ENCODE data around the gene RTTN. TPM values are rescaled to one million over a fixed set of nuclear protein-coding genes. Genes with fewer than 3 reads are reported as not detected.

RTTN gene
- total RNA-seq, 1 experiment from 2014 or later, result 21.5 TPM

DNA sequence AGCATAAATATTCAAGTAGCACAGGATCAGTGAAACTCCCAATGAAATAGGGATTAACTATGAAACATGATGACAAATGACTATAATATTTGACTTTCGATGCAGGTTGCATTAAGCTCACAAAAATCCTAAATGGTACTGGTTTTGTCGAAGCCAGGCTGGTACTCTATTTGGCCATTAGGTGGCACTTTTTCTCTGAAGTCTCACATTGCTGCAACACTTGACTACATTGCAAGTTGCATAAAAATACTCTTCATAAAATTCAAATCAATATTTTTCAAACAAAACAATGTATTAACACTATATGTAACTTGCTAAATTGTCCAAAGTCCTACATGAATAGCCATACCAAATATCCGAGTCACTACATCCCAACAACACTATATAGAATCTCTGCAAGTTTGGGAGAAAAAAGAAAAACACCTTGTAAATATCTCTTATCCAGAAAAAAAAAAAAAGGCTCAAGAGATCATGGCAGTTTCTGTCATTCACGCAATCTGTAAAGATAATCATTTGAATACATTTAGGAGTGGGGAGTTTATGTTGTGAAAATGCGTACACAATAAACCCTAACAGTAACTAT is 9.5 kb downstream of the RTTN start:
- Mint-ChIP-seq H3K27me3 (ENCODE audit: low read depth) (no peaks in the 10 kb centered on the region), H3K4me3 (no peak overlapping the region), H3K36me3 (peaks cover 42% of the 10 kb centered on the region), H3K27ac (no peak overlapping the region), H3K4me1 (no peaks in the 10 kb centered on the region), H3K9me3 (no peaks in the 10 kb centered on the region)
- CTCF ChIA-PET, result interaction anchor here (0.6 to 3.1 kb wide), 13 partner anchors 10 to 266 kb away, joined by 3 to 42 read pairs (median 4); partner anchors contain the start of gene RTTN
- TF ChIP-seq RORB (CRISPR knock-in tag; IDR thresholded peaks at IDR 0.05), result no peak
- TF ChIP-seq PRRX2 (CRISPR knock-in tag; IDR thresholded peaks at IDR 0.05), result no peak
- TF ChIP-seq, protein P1, sequence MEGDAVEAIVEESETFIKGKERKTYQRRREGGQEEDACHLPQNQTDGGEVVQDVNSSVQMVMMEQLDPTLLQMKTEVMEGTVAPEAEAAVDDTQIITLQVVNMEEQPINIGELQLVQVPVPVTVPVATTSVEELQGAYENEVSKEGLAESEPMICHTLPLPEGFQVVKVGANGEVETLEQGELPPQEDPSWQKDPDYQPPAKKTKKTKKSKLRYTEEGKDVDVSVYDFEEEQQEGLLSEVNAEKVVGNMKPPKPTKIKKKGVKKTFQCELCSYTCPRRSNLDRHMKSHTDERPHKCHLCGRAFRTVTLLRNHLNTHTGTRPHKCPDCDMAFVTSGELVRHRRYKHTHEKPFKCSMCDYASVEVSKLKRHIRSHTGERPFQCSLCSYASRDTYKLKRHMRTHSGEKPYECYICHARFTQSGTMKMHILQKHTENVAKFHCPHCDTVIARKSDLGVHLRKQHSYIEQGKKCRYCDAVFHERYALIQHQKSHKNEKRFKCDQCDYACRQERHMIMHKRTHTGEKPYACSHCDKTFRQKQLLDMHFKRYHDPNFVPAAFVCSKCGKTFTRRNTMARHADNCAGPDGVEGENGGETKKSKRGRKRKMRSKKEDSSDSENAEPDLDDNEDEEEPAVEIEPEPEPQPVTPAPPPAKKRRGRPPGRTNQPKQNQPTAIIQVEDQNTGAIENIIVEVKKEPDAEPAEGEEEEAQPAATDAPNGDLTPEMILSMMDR (IDR thresholded peaks at IDR 0.05), result peak; percentile 24
- TF ChIP-seq, protein P2, sequence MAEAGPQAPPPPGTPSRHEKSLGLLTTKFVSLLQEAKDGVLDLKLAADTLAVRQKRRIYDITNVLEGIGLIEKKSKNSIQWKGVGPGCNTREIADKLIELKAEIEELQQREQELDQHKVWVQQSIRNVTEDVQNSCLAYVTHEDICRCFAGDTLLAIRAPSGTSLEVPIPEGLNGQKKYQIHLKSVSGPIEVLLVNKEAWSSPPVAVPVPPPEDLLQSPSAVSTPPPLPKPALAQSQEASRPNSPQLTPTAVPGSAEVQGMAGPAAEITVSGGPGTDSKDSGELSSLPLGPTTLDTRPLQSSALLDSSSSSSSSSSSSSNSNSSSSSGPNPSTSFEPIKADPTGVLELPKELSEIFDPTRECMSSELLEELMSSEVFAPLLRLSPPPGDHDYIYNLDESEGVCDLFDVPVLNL (CRISPR knock-in tag; IDR thresholded peaks at IDR 0.05; ENCODE audit: borderline replicate concordance, low read depth), result no peak
- DNase-seq (ENCODE audit: low spot score) (peak; percentile 10), ATAC-seq (no peak)
- POLR2A ChIA-PET, result interaction anchor here (0.6 kb wide), 1 partner anchor 238 kb away, joined by 3 read pairs; no protein-coding TSS in a partner anchor

DNA sequence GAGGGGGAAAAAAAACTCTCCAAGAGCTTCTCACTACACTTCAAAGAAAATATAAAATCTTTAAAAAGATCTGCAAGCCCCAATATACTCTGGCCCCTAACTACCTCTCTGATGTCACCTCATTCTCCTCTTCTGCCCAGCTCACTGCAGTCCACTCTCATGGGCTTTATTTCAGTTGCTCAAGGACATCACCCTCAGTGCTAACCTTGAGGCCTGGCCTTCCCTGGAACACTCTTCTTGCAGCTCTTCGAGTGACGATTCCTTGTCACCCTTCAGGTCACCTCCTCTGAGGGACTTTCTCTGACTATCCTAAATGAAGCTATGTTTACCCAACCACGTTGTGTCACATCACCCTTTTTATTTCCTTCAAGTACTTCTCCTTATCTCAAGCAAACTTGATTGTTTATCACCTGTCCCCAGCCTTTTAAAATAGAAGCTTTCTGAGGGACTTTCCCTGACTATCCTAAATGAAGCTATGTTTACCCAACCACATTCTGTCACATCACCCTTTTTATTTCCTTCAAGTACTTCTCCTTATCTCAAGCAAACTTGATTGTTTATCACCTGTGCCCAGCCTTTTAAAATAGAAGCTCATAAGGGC is 10.4 kb downstream of the RTTN start:
- Mint-ChIP-seq H3K9me3 (no peaks in the 10 kb centered on the region), H3K4me1 (no peaks in the 10 kb centered on the region), H3K4me3 (no peak overlapping the region), H3K27ac (no peak overlapping the region), H3K27me3 (ENCODE audit: low read depth) (no peaks in the 10 kb centered on the region), H3K36me3 (peaks cover 46% of the 10 kb centered on the region)
- ATAC-seq (no peak), DNase-seq (ENCODE audit: low spot score) (no peak)
- ChIA-PET CTCF (interaction anchor here (0.6 to 3.1 kb wide), 13 partner anchors 11 to 267 kb away, joined by 3 to 42 read pairs (median 4); partner anchors contain the start of gene RTTN), POLR2A (interaction anchor here (0.6 kb wide), 1 partner anchor 239 kb away, joined by 3 read pairs; no protein-coding TSS in a partner anchor)
- TF ChIP-seq, protein P3, sequence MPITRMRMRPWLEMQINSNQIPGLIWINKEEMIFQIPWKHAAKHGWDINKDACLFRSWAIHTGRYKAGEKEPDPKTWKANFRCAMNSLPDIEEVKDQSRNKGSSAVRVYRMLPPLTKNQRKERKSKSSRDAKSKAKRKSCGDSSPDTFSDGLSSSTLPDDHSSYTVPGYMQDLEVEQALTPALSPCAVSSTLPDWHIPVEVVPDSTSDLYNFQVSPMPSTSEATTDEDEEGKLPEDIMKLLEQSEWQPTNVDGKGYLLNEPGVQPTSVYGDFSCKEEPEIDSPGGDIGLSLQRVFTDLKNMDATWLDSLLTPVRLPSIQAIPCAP (CRISPR knock-in tag; IDR thresholded peaks at IDR 0.05), result no peak

DNA sequence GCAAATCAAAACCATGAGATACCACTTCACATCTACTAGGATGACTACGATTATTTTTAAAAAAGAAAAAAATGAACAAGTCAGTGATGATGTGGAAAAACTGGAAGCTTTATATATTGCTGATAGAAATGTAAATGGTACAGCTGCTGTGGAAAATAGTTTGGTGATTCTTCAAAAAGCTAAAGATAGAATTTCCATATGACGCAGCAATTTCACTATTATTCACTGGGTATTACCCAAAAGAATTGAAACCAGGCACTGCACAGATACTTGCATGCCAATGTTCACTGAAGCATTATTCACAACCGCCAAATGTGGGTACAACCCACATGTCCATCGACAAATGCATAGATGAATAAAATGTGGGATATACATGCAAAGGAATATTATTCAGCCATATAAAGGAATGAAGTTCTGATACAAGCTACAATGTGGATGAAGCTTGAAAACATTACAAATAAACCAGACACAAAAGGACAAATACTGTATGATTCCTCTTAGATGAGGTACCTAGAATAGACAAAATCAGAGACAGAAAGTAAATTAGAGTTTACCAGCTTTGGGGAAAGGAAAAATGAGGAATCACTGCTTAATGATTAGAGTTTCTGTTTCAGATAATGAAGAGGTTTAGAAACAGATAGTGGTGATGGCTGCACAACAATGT is 11.1 kb downstream of the RTTN start:
- no peak overlapping the region for H3K27ac Mint-ChIP-seq
- H3K36me3 Mint-ChIP-seq, result peaks cover 46% of the 10 kb centered on the region
- no peak overlapping the region for H3K4me3 Mint-ChIP-seq
- ATAC-seq, result no peak
- ChIA-PET POLR2A (interaction anchor here (0.6 kb wide), 1 partner anchor 169 kb away, joined by 3 read pairs; no protein-coding TSS in a partner anchor), CTCF (interaction anchor here (0.5 to 3.1 kb wide), 3 partner anchors 240 to 258 kb away, joined by 5 to 42 read pairs (median 11); no protein-coding TSS in a partner anchor)
- no peaks in the 10 kb centered on the region for H3K4me1 Mint-ChIP-seq
- DNase-seq (ENCODE audit: low spot score), result no peak
- H3K9me3 Mint-ChIP-seq, result no peaks in the 10 kb centered on the region
- no peaks in the 10 kb centered on the region for H3K27me3 Mint-ChIP-seq (ENCODE audit: low read depth)
- no peak for TF ChIP-seq ZNF219 (CRISPR knock-in tag; IDR thresholded peaks at IDR 0.05; ENCODE audit: borderline replicate concordance)
- TF ChIP-seq TEAD4 (CRISPR knock-in tag; IDR thresholded peaks at IDR 0.05), result no peak
- TF ChIP-seq ZBTB21 (CRISPR knock-in tag; IDR thresholded peaks at IDR 0.05; ENCODE audit: borderline replicate concordance), result no peak
- TF ChIP-seq NR3C1 (CRISPR knock-in tag; conservative IDR thresholded peaks at IDR 0.05; ENCODE audit: low read depth), result no peak
- TF ChIP-seq SMAD4 (CRISPR knock-in tag; IDR thresholded peaks at IDR 0.05), result no peak
- no peak for TF ChIP-seq NR1H2 (CRISPR knock-in tag; IDR thresholded peaks at IDR 0.05)
- TF ChIP-seq SP1 (CRISPR knock-in tag; conservative IDR thresholded peaks at IDR 0.05), result no peak
- no peak for TF ChIP-seq ZNF396 (CRISPR knock-in tag; IDR thresholded peaks at IDR 0.05; ENCODE audit: borderline replicate concordance)
- TF ChIP-seq, protein P4, sequence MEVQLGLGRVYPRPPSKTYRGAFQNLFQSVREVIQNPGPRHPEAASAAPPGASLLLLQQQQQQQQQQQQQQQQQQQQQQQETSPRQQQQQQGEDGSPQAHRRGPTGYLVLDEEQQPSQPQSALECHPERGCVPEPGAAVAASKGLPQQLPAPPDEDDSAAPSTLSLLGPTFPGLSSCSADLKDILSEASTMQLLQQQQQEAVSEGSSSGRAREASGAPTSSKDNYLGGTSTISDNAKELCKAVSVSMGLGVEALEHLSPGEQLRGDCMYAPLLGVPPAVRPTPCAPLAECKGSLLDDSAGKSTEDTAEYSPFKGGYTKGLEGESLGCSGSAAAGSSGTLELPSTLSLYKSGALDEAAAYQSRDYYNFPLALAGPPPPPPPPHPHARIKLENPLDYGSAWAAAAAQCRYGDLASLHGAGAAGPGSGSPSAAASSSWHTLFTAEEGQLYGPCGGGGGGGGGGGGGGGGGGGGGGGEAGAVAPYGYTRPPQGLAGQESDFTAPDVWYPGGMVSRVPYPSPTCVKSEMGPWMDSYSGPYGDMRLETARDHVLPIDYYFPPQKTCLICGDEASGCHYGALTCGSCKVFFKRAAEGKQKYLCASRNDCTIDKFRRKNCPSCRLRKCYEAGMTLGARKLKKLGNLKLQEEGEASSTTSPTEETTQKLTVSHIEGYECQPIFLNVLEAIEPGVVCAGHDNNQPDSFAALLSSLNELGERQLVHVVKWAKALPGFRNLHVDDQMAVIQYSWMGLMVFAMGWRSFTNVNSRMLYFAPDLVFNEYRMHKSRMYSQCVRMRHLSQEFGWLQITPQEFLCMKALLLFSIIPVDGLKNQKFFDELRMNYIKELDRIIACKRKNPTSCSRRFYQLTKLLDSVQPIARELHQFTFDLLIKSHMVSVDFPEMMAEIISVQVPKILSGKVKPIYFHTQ (CRISPR knock-in tag; IDR thresholded peaks at IDR 0.05), result no peak
- no peak for TF ChIP-seq ESRRA (CRISPR knock-in tag; IDR thresholded peaks at IDR 0.05; ENCODE audit: borderline replicate concordance)
- TF ChIP-seq MXD4 (CRISPR knock-in tag; IDR thresholded peaks at IDR 0.05; ENCODE audit: borderline replicate concordance), result no peak
- TF ChIP-seq, protein P1 (IDR thresholded peaks at IDR 0.05), result no peak
- TF ChIP-seq, protein P5, sequence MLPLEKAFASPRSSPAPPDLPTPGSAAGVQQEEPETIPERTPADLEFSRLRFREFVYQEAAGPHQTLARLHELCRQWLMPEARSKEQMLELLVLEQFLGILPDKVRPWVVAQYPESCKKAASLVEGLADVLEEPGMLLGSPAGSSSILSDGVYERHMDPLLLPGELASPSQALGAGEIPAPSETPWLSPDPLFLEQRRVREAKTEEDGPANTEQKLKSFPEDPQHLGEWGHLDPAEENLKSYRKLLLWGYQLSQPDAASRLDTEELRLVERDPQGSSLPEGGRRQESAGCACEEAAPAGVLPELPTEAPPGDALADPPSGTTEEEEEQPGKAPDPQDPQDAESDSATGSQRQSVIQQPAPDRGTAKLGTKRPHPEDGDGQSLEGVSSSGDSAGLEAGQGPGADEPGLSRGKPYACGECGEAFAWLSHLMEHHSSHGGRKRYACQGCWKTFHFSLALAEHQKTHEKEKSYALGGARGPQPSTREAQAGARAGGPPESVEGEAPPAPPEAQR (CRISPR knock-in tag; IDR thresholded peaks at IDR 0.05), result no peak
- TF ChIP-seq ZNF423 (CRISPR knock-in tag; IDR thresholded peaks at IDR 0.05), result no peak
